GM12873 (cell line): ENCODE data around the gene MOB3B.

Experiments used
- TF ChIP-seq, protein P1 (sequence below): IDR thresholded peaks from 2 replicates; pipeline ENCODE4 v1.5.1; 2012; ENCODE audit warnings: low read depth, mild to moderate bottlenecking, moderate library complexity, low read length, control low read depth; ENCODE audit not compliant: insufficient read depth; ENCODE audit errors: missing control alignments

Gene MOB3B

GRCh38 chr9:27280860-27281259 is 248.8 kb downstream of the MOB3B start:
- TF ChIP-seq, protein P1, sequence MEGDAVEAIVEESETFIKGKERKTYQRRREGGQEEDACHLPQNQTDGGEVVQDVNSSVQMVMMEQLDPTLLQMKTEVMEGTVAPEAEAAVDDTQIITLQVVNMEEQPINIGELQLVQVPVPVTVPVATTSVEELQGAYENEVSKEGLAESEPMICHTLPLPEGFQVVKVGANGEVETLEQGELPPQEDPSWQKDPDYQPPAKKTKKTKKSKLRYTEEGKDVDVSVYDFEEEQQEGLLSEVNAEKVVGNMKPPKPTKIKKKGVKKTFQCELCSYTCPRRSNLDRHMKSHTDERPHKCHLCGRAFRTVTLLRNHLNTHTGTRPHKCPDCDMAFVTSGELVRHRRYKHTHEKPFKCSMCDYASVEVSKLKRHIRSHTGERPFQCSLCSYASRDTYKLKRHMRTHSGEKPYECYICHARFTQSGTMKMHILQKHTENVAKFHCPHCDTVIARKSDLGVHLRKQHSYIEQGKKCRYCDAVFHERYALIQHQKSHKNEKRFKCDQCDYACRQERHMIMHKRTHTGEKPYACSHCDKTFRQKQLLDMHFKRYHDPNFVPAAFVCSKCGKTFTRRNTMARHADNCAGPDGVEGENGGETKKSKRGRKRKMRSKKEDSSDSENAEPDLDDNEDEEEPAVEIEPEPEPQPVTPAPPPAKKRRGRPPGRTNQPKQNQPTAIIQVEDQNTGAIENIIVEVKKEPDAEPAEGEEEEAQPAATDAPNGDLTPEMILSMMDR: no peak

GRCh38 chr9:27280249-27280648 is 249.4 kb downstream of the MOB3B start:
- TF ChIP-seq, protein P1: no peak

GRCh38 chr9:27279611-27280010 is 250.0 kb downstream of the MOB3B start:
- TF ChIP-seq, protein P1: no peak

DNA sequence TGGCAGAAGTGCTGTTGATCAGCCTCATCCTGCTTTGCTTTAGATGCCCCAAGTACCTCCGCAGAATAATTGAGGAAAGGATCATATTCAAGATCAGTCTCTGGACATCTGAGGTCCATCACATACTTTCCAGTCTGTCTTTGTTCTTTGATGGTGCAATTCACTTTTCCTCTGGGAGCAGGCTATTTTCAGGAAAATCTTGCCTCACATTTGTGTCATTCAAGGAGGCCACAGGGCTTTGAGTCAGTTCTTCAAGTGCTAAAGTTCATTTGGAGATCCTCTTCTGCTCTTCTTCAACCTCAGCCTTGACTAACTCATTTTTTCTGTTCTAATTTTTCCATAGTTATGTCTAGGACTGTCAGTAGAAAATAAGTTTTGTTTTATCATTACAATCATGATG is 251.2 kb downstream of the MOB3B start:
- TF ChIP-seq, protein P1: no peak

- TF ChIP-seq, protein P1: peak; percentile 65
These were observed 253.2 kb downstream of the MOB3B start for GRCh38 chr9:27276193-27277030.
